HK-2 (cell line): ENCODE data around the gene TRAF4.
A peak's percentile ranks its signal among the peaks of the same experiment; 100 is the strongest.
"Not testable (repeated sequence)": the region's sequence is repeated elsewhere in the genome, so short reads cannot be mapped to it uniquely, and the experiment has no call there.

Source experiments
- DNase-seq: peaks from one replicate; pipeline ENCODE4 v3.0.0-alpha.2; 2018; ENCODE audit not compliant: unreplicated experiment

TRAF4 gene

DNA sequence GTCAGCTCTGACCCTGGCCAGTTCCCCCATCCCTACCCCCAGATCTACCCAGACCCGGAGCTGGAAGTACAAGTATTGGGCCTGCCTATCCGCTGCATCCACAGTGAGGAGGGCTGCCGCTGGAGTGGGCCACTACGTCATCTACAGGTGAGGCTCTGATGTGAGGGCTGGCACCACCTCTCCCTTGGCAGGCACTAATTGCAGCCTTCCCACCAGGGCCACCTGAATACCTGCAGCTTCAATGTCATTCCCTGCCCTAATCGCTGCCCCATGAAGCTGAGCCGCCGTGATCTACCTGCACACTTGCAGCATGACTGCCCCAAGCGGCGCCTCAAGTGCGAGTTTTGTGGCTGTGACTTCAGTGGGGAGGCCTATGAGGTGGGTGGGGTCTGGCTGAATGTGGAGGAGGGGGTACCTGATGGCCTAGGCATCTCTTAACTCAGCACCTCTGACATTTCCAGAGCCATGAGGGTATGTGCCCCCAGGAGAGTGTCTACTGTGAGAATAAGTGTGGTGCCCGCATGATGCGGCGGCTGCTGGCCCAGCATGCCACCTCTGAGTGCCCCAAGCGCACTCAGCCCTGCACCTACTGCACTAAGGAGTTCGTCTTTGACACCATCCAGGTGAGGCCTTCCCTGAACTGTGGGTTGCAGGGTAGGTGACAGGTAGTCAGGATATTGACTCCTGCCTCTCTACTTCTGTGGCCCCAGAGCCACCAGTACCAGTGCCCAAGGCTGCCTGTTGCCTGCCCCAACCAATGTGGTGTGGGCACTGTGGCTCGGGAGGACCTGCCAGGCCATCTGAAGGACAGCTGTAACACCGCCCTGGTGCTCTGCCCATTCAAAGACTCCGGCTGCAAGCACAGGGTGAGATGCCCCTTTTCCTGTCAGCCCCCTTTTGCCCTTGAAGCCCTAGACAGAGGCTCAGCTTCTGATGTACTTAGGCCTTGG lies 4.3 kb downstream of the TRAF4 start:
- no peak for DNase-seq

DNA sequence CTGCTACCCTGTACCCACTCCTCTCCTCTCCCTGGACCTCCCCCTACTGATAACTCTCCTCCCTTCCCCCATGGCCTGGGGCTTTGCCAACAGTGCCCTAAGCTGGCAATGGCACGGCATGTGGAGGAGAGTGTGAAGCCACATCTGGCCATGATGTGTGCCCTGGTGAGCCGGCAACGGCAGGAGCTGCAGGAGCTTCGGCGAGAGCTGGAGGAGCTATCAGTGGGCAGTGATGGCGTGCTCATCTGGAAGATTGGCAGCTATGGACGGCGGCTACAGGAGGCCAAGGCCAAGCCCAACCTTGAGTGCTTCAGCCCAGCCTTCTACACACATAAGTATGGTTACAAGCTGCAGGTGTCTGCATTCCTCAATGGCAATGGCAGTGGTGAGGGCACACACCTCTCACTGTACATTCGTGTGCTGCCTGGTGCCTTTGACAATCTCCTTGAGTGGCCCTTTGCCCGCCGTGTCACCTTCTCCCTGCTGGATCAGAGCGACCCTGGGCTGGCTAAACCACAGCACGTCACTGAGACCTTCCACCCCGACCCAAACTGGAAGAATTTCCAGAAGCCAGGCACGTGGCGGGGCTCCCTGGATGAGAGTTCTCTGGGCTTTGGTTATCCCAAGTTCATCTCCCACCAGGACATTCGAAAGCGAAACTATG lies 5.2 kb downstream of the TRAF4 start:
- no peak for DNase-seq

DNA sequence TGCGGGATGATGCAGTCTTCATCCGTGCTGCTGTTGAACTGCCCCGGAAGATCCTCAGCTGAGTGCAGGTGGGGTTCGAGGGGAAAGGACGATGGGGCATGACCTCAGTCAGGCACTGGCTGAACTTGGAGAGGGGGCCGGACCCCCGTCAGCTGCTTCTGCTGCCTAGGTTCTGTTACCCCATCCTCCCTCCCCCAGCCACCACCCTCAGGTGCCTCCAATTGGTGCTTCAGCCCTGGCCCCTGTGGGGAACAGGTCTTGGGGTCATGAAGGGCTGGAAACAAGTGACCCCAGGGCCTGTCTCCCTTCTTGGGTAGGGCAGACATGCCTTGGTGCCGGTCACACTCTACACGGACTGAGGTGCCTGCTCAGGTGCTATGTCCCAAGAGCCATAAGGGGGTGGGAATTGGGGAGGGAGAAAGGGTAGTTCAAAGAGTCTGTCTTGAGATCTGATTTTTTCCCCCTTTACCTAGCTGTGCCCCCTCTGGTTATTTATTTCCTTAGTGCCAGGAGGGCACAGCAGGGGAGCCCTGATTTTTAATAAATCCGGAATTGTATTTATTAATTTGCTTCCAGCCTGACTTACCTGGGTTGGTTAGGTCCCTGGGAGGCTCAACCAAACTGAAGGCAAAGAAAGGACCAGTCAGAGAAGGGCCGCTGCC lies 5.8 kb downstream of the TRAF4 start:
- no peak for DNase-seq

DNA sequence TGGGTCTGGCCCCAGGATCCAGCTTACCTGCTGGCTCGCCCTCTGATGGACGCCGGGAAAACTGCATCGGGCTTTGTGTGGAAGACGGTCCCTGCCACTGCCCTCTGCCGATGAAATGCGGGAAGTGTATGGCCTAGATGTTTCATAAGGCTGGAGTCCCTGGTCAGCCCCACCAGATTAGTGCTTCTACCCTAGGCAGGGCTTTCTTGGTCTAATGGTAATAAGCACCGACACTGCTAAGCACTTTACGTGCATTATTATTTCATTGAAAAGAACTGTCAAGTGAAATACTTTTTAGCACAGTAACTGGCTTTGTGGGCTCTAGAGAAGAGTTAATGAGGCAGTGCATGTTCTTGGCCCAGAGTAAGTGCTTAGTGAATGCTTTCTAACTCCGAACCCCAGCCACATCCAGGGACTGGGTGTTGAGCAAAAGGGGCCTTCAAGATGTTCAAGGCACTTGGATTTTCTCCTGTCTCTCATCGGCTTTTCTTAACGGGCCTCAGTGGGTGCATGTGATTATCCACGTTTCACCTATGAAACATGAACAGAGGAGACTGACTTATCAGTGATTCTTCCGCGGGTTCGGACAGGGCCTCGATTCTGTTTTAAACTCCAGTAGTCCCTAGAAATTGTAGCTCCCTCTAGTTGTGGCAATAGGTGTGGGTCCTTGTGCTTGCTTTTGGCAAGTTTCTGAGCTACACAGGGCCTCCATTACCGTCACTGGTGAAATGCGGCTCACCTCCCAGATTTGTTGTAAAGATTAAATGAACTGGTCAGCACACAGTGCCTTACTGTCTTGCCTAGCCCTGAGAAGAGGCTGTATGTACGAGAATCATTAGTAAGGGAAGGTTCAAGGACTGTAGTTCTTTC lies 6.6 kb downstream of the TRAF4 start:
- peak; percentile 94 for DNase-seq

DNA sequence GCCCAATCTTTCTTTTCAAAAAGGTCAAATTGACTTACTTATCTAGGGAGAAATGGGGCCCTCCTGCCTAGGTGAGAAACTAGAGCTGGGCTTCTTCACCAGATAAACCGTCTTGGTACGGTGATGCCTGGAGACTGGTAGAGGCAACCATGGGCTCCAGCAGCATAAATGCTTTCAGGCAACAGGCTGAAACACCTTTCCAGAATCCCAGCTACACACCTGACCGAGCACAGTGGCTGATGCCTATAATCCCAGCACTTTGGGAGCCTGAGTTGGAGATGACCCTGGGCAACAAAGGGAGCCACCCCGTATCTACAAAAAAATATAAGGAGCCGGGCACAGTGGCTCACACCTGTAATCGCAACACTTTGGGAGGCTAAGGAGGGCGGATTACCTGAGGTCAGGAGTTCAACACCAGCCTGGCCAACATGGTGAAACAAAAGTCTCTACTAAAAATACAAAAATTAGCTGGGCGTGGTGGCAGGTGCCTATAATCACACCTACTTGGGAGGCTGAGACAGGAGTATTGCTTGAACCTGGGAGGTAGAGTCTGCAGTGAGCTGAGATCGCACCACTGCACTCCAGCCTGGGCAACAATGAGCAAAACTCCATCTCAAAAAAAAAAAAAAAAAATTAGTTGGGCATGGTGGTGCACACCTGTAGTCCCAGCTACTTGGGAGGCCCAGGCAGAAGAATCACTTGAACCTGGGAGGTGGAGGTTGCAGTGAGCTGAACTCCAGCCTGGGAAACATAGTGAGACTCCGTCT lies 8.0 kb downstream of the TRAF4 start:
- no peak for DNase-seq

DNA sequence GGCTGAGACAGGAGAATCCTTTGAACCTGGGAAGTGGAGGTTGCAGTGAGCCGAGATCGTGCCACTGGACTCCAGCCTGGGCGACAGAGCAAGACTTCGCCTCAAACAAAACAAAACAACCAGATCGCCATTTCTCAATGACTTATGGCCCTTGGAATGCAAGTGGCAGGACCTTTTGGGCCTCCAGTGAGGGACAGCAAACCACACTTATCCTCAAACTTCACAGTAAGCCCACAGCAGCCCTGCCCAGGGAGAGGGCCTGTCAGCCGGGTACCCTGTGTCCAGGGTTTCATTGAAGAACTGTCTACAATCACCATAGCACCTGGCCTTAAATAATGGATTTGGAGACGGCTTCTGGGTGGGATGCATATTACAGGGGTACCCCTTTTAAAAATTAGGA lies 11.7 kb downstream of the TRAF4 start:
- peak; percentile 45 for DNase-seq

DNA sequence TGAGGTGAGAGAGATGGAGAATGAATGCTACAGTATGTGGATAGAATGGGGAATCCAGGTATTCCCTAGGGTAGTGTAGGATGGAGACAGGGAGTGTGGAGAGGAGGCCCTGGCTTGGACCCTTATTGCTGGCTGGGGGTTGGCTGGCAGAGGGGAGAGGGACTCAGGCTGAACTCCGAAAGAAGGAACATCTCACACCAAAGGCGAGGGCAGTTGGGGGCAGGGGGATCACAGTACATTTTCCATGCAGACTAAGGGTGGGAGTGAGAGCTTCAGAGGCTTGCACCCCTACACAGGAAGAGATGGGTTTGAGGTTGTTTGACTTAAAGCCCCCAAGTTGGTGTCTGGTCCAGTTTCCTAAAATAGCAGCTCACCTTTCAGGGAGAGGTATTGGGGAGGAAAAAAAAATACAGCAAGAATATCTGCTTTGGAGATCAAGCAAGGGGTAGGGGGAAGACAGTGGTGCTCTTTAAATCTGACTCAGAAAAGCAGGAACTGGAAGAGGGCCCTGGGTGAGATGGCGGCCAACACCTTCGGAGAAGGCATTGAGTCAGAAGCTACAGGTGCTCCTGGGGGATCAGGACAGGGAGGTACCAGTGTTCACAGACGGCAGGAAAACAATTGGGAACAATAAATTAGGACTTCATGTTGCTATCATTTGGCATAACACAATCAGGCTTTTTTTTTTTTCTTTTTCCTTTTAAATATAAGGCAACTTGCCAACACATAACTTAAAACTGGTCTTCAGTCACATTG lies 12.4 kb downstream of the TRAF4 start:
- no peak for DNase-seq

DNA sequence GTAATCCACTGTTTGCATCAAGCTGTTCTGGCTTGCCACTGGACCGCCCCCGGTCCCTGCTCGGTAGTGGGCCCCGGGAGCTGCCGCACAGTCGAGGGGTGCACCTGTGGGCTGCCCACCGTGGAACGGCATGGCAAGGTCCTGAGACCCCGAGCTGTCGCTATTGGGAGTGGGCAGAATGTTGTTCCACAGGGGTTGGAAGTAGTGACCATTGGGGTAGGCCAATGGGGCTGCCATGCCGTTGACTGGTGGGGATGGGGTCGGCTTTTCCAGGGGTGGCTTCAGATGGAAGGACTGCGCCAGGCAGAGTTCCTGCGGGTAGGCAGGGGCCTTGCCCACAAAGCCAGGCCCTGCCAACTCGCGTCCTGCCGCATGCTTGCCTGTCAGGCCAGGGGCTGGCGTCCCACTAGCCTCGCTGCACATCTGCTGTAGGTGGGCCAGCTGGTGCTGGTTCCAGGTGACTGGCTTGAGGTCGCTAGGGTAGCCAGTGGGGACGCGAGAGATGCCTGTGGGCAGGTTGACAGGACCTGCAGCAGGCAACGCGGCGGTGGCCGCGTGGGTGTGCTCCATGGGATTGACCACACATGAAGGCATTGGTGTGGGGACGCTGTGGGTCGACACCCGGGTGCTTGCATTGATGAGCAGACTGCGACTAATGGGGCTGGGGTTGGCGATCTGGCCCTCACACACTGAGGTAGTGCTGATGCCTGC lies 14.8 kb downstream of the TRAF4 start:
- no peak for DNase-seq

DNA sequence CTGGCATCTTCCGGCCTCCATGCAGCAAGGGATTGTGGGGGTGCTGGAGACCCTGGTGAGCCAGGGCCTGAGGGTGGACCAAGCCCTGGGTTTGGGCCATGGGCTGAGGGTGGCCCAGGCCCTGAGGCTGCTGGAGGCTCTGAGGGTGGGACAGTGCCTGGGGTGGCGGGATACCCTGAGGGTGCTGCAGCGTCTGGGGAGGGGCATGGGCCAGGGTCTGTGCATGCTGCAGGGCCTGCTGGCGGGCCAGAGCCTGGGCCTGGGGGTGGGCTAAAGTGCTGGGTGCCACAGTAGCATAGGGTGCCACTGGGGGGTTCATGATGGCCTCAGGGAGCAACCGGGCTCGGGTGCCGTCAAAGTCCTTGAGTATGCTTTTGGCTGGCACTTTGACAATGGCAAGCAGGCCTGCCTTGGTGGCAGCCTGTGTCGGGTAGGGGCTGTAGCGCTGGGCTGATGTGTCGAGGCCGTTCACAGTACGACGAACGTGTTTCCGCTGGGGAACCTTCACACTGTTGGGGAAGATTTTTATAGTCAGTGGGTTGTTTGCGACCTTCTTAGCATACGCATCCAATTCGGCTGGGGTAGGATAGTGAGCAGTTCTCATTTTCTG lies 15.6 kb downstream of the TRAF4 start:
- no peak for DNase-seq

DNA sequence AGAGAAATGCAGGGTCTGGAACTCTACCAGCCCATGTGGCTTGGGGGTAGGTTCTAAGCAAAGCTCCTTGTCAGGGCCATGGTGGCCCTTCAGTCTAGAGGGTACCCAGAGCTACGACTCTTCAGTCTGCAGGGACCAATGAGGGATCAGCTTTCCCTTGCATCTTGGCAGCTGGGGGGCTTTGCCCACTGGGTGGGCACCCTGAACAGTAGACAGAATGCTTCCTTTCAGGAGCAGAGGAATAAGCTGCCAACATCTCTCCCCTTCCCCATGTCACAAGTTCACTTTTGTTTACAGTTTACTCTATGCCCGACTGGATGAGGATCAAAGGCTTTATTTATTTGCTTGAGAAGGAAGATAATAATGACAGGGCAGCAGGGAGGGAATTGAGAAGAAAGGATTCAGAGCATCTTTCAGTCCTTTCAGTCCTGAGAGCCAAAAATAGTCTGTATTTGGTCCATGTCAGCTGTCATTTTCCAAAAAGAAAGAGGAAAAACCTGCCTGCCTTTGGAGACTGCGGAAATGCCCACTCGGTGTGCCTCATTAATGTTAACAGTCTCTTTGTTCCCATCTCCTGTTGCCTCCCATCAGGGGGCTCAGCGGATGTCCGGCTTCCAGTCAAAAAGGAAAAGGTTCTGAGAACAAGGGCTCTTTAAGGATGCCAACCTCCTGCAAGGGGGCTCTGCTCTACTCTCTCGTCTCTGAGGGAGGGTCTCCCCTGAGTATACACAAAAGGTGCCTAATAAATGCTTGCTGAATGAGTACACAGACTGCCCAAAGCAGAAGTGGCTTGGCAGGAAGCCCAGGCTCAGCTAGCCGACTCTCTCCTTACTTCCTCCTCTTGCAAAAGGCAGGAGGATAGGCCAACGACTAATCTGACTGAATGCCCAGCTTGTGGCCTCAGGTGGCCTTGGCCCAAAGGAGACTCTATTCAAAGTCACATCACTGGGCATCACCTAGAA lies 17.1 kb downstream of the TRAF4 start:
- DNase-seq: no peak

DNA sequence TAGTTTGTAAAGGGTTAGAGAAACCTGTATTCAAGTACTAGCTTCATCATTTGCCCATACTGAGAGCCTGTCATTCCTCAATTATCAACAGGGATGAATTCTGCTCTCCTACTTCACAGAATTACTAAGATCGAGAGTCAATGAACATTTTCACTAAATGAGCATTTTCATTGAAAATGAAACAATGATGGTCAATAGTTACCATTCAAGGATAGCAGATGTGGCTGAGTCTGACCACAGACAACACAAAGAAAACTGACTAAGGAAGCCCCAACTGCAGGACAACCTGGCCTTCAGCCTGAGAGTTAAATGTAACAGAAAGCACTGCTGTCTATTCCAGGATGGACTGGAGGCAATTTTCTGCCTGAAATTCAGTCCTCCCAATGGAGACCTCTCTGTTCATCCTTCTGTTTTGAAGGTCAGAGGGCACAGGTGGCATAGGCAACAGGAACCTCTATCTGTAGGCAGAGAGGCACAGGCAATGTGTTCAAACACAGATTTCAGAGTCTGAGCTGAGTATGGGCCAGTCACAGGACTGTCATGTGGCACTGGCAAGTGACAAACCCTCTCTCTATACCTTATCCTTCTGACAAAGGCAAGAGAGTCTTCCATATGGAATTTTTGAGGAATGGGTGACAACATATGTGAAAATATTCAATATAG lies 19.5 kb downstream of the TRAF4 start:
- DNase-seq: no peak

DNA sequence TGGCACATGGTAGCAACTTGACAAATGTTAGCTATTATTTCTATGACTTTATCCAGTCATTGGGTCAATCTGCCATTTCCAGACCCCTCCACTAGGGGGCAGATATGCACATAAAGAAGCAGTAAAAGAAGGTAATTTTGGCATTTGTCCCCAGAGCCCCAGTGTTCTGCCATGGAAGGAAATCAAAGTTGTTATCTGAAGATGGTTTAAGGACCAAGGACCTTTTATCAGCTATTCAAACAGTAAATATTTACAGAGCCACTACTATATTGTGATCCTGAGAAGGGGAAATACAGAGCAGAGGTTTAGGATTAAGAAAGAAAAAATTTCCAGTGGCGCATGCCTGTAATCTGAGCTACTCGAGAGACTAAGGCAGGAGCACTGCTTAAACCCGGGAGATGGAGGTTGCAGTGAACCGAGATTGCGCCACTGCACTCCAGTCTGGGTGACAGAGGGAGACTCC lies 20.0 kb downstream of the TRAF4 start:
- DNase-seq: peak; percentile 66

DNA sequence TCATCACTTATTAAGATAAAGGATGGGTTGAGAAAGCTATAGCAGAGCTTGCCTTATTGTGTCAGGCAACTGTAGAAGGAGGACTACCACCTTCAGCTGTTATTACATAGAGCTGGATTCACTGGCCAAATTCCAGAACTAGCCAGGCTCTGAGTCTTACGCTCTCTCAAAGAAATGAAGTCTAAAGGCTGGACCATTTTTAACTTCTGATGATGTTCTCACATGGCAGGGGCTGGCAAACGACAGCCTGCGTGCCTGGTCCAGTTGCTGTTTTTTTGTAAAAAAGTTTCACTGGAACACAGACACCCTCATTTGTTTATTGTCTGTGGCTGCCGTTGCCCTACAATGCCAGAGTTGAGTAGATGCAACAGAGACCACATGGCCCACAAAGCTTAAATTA lies 21.2 kb downstream of the TRAF4 start:
- DNase-seq: no peak

DNA sequence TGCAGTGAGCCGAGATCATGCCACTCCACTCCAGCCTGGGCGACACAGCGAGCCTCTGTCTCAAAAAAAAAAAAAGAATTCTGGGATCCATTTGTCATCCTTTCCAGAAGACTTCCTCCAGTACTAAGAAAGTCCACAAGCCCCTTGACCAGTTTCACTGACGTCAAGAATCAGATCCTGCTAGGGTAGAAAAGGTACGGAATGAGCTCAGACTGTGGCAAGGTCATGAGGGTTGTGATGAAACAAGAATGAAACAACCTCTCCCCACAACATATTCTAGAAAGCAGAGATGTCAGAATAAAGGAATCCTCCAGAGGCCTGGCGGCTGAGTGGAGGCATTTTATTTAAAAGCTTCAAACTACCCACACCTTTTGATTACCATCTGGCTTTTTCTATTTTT lies 29.9 kb downstream of the TRAF4 start:
- DNase-seq: no peak

DNA sequence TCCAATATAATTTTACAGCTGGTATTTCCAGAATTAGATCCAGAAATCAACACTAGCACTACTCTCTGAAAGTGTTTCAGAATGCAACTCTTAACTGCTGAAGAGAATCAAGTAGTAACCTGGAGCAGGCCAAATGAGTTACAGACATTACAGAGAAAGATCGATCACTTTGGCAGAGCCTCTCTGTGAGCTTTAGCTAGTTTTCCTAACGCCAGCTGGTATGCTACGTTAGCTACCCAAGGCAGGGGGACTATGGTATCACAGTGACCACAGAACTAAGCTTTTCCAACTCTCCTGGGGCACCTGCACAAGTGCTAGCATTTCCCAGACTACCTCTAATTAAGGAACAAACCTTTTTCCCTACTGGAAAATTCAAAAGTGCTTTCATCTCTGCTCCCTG lies 30.4 kb downstream of the TRAF4 start:
- no peak for DNase-seq

DNA sequence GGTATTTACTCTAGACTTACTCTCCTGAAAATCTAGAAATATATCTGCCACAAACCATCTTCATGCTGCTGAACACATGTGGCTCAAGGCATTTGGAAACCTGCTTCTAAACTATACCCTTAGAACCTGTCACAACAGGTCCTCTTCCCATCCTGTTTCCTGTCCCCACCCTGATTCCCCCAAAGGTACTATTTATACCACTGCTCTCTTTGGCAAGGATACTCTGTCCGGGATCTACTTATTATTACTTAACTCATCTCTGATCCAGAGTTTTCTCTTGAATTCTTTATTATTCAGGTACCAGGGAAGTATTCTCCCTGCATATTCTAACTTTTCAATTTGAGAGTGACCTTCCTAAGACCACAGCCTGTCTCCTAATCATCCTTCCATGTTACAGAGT lies 33.4 kb downstream of the TRAF4 start:
- no peak for DNase-seq

DNA sequence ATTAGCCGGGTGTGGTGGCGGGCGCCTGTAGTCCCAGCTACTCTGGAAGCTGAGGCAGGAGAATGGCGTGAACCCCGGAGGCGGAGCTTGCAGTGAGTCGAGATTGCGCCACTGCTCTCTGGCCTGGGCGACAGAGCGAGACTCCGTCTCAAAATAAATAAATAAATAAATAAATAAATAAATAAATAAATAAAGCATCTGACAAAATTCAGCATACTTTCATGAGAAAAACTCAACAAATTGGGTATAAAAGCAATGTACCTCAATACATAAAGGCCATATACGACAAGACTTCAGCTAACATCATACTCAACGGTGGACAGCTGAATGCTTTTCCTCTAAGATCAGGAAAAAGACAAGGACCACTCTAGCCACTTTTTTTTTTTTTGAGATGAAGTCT lies 35.8 kb downstream of the TRAF4 start:
- DNase-seq: not testable (repeated sequence)
